Liver (tissue), 3 donors: ENCODE results near the gene TRERF1.

Experiments
- CTCF ChIP-seq: fragments of 150-350 bp; IDR thresholded peaks from 2 replicates; pipeline ENCODE4 v1.5.1; 2017; ENCODE audit warnings: improper control_type of control experiment, low read depth, low read length; ENCODE audit not compliant: missing input control
- NR2F2 ChIP-seq: IDR thresholded peaks from 2 replicates; pipeline ENCODE4 v1.6.1; 2016; ENCODE audit warnings: antibody characterized with exemption
- donor health status: healthy.
- donor health status: healthy.

GRCh38 chr6:42225419-42225818, 226.3 kb downstream of the TRERF1 start:
- TF ChIP-seq CTCF (no peak), NR2F2 (no peak)
